Measurements from ENCODE around the gene VPS18. TPM values are rescaled to one million over a fixed set of nuclear protein-coding genes. Genes with fewer than 3 reads are reported as not detected.
A peak's percentile ranks its signal among the peaks of the same experiment; 100 is the strongest.

Gene VPS18
- total and polyA plus RNA-seq, 2 experiments from 2014 or later: 5.9 to 42.5 TPM

DNA sequence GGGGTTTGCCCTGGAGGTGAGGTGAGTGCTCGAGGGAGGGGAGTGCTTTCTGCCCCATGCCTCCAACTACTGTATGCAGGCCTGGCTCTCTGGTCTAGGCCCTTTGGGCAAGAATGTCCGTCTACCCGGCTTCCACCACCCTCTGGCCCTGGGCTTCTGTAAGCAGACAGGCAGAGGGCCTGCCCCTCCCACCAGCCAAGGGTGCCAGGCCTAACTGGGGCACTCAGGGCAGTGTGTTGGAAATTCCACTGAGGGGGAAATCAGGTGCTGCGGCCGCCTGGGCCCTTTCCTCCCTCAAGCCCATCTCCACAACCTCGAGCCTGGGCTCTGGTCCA lies 44.3 kb downstream of the VPS18 start (continued):
- TF ChIP-seq, protein P1, sequence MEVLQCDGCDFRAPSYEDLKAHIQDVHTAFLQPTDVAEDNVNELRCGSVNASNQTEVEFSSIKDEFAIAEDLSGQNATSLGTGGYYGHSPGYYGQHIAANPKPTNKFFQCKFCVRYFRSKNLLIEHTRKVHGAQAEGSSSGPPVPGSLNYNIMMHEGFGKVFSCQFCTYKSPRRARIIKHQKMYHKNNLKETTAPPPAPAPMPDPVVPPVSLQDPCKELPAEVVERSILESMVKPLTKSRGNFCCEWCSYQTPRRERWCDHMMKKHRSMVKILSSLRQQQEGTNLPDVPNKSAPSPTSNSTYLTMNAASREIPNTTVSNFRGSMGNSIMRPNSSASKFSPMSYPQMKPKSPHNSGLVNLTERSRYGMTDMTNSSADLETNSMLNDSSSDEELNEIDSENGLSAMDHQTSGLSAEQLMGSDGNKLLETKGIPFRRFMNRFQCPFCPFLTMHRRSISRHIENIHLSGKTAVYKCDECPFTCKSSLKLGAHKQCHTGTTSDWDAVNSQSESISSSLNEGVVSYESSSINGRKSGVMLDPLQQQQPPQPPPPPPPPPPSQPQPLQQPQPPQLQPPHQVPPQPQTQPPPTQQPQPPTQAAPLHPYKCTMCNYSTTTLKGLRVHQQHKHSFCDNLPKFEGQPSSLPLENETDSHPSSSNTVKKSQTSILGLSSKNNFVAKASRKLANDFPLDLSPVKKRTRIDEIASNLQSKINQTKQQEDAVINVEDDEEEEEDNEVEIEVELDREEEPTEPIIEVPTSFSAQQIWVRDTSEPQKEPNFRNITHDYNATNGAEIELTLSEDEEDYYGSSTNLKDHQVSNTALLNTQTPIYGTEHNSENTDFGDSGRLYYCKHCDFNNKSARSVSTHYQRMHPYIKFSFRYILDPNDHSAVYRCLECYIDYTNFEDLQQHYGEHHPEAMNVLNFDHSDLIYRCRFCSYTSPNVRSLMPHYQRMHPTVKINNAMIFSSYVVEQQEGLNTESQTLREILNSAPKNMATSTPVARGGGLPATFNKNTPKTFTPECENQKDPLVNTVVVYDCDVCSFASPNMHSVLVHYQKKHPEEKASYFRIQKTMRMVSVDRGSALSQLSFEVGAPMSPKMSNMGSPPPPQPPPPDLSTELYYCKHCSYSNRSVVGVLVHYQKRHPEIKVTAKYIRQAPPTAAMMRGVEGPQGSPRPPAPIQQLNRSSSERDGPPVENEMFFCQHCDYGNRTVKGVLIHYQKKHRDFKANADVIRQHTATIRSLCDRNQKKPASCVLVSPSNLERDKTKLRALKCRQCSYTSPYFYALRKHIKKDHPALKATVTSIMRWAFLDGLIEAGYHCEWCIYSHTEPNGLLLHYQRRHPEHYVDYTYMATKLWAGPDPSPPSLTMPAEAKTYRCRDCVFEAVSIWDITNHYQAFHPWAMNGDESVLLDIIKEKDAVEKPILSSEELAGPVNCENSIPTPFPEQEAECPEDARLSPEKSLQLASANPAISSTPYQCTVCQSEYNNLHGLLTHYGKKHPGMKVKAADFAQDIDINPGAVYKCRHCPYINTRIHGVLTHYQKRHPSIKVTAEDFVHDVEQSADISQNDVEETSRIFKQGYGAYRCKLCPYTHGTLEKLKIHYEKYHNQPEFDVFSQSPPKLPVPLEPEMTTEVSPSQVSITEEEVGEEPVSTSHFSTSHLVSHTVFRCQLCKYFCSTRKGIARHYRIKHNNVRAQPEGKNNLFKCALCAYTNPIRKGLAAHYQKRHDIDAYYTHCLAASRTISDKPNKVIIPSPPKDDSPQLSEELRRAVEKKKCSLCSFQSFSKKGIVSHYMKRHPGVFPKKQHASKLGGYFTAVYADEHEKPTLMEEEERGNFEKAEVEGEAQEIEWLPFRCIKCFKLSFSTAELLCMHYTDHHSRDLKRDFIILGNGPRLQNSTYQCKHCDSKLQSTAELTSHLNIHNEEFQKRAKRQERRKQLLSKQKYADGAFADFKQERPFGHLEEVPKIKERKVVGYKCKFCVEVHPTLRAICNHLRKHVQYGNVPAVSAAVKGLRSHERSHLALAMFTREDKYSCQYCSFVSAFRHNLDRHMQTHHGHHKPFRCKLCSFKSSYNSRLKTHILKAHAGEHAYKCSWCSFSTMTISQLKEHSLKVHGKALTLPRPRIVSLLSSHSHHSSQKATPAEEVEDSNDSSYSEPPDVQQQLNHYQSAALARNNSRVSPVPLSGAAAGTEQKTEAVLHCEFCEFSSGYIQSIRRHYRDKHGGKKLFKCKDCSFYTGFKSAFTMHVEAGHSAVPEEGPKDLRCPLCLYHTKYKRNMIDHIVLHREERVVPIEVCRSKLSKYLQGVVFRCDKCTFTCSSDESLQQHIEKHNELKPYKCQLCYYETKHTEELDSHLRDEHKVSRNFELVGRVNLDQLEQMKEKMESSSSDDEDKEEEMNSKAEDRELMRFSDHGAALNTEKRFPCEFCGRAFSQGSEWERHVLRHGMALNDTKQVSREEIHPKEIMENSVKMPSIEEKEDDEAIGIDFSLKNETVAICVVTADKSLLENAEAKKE (CRISPR knock-in tag; IDR thresholded peaks at IDR 0.05): no peak

DNA sequence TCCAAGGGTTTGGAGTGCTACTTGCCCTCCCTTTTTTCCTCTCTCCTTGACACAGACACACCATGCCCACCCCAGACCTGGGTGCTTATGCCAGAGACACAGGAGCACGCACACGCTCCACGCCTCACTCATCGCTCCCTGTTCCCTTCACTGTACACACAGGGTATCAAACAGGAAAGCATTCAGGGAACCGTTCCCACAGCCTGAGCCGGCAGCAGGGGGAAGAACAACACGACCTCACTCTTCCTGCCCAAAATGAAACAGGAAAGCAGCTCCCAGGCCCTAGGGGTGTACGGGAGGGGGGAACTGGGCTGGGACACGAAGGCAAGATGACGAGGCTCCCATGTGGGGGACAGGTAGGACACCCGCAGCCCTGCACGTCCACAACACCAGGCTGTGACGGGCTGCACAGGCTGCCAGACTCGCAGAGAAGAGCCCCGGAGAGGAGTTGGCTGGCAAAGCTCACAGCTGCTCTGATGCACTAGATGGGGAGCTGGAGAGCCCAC lies 46.1 kb downstream of the VPS18 start:
- Histone ChIP-seq H3K79me2 (replicated peaks; ENCODE audit: insufficient read depth) (no peaks in the 10 kb centered on the region), H2AFZ (no peak overlapping the region), H3K4me3 (no peak overlapping the region), H3K4me1 (ENCODE audit: insufficient read depth) (peaks cover 21% of the 10 kb centered on the region), H3K36me3 (ENCODE audit: insufficient read depth) (no peaks in the 10 kb centered on the region), H4K20me1 (replicated peaks; ENCODE audit: insufficient read depth) (no peaks in the 10 kb centered on the region), H3K27ac (ENCODE audit: low read depth) (no peak overlapping the region), H3K4me2 (peak overlapping the region; percentile 88; the same call in 1 of the 2 replicates), H3K9me2 (ENCODE audit: insufficient read depth) (no peaks in the 10 kb centered on the region), H3F3A (replicated peaks; ENCODE audit: low read depth) (peaks cover 17% of the 10 kb centered on the region), H3K27me3 (ENCODE audit: insufficient read depth) (peaks cover 24% of the 10 kb centered on the region)
- H3K4me1 Mint-ChIP-seq: peaks cover 38% of the 10 kb centered on the region
- no peak for ATAC-seq
- no peaks in the 10 kb centered on the region; the same call in 2 of the 3 replicates for H3K9me3 Mint-ChIP-seq
- H3K36me3 Mint-ChIP-seq (ENCODE audit: low read depth): no peaks in the 10 kb centered on the region; the same call in 2 of the 3 replicates
- H3K27me3 Mint-ChIP-seq (ENCODE audit: insufficient read depth, low read depth, poor library complexity): peaks cover 33% of the 10 kb centered on the region
- peak overlapping the region; percentile 69; the same call in 2 of the 3 replicates for H3K4me3 Mint-ChIP-seq
- no peak overlapping the region for H3K27ac Mint-ChIP-seq
- no peak for DNase-seq (ENCODE audit: low spot score)
- no peak for TF ChIP-seq CREB1 (CRISPR knock-in tag; IDR thresholded peaks at IDR 0.05; ENCODE audit: low read depth)
- no peak for TF ChIP-seq STAT1 (IDR thresholded peaks at IDR 0.05; ENCODE audit: unreplicated experiment)
- TF ChIP-seq, protein P2, sequence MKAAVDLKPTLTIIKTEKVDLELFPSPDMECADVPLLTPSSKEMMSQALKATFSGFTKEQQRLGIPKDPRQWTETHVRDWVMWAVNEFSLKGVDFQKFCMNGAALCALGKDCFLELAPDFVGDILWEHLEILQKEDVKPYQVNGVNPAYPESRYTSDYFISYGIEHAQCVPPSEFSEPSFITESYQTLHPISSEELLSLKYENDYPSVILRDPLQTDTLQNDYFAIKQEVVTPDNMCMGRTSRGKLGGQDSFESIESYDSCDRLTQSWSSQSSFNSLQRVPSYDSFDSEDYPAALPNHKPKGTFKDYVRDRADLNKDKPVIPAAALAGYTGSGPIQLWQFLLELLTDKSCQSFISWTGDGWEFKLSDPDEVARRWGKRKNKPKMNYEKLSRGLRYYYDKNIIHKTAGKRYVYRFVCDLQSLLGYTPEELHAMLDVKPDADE (IDR thresholded peaks at IDR 0.05): no peak
- TF ChIP-seq, protein P1 (CRISPR knock-in tag; IDR thresholded peaks at IDR 0.05): no peak
- no peak for TF ChIP-seq ZNF114 (CRISPR knock-in tag; IDR thresholded peaks at IDR 0.05)
- no peak for TF ChIP-seq ZNF331 (CRISPR knock-in tag; IDR thresholded peaks at IDR 0.05; ENCODE audit: low read depth)
- no peak for TF ChIP-seq NANOG (IDR thresholded peaks at IDR 0.05; ENCODE audit: borderline replicate concordance)
- no peak for TF ChIP-seq EZH2phosphoT487 (IDR thresholded peaks at IDR 0.05; ENCODE audit: unreplicated experiment)
